Measurements from ENCODE around the gene UBE4A. TPM values are rescaled to one million over a fixed set of nuclear protein-coding genes. Genes with fewer than 3 reads are reported as not detected.
"Not testable (repeated sequence)": the region's sequence is repeated elsewhere in the genome, so short reads cannot be mapped to it uniquely, and the experiment has no call there.

UBE4A gene
- total RNA-seq, 1 experiment from 2014 or later, result 57.9 TPM

DNA sequence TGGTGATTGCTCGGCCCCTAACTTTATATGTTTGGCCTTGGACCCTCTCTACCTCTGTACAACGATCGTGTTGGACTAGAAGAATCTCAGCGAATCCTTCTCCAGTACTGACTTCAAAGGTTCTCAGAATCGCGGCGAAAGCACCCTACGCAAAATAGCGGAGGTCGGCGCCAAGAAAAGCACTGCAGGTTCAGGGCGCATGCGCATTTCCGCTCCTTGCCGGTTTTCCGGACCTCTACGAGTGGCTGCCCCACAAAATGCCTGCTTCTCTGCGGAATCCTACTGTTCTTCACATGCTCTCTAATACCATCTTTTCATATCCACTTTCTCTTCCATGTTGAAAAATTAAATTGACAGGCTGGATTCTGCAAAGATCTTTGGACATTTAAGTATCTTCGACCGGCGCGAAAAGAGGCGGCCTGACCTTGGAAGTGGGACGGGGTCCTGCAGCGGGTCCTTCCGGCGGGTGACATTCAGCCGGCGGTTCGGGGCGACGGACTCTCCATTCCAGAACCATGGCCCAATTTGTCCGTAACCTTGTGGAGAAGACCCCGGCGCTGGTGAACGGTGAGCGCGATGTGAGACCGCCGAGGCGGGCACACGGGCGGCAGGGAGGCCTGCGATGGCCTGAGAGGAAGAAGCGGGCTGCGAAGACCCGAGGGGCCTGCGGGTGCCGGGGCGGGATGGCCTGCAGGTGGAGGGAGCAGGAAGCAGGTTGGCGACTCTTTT, 41.9 kb downstream of the UBE4A start, which contains the start of gene ATP5MG:
Gene ATP5MG, plus strand, starts transcription at position 456 of the 729 bp plus-strand sequence. Its CDS starts 60 bp downstream, at position 516.
- Histone ChIP-seq H3K27me3 (ENCODE audit: control insufficient read depth, insufficient read depth, low read length) (no peaks in the 10 kb centered on the region), H3K9me3 (ENCODE audit: control insufficient read depth, insufficient read depth, low read depth, low read length) (no peaks in the 10 kb centered on the region), H3K4me1 (ENCODE audit: control insufficient read depth, insufficient read depth, low read length) (peaks cover 33% of the 10 kb centered on the region), H3K27ac (ENCODE audit: low read length) (peak within 1 kb of the TSS; percentile 97), H3K36me3 (ENCODE audit: control insufficient read depth, insufficient read depth, low read length) (peaks cover 23% of the 10 kb centered on the region), H3K4me3 (ENCODE audit: low read depth in 2 of 2, low read length in 2 of 2) (peak within 1 kb of the TSS; percentile 62 to 97)
- CTCF ChIA-PET, result no interaction called here
- BruUV-seq (replicated peaks), result no TSS peak
- intact Hi-C loops (cut with micrococcal nuclease; ENCODE audit: unreplicated experiment) (loop anchor here (1.0 kb wide), 1 partner anchor 87 kb away; no protein-coding TSS in a partner anchor), in situ Hi-C loops (cut with HindIII; ENCODE audit: low pct_unique_long_range_greater_than_20kb, low sequenced_read_pairs) (no loop called here)
- ATAC-seq (peak; percentile 87), DNase-seq (ENCODE audit: low read depth, low spot score) (peak; percentile 97)
- POLR2A ChIA-PET, result no interaction called here
- TF ChIP-seq, protein P1, sequence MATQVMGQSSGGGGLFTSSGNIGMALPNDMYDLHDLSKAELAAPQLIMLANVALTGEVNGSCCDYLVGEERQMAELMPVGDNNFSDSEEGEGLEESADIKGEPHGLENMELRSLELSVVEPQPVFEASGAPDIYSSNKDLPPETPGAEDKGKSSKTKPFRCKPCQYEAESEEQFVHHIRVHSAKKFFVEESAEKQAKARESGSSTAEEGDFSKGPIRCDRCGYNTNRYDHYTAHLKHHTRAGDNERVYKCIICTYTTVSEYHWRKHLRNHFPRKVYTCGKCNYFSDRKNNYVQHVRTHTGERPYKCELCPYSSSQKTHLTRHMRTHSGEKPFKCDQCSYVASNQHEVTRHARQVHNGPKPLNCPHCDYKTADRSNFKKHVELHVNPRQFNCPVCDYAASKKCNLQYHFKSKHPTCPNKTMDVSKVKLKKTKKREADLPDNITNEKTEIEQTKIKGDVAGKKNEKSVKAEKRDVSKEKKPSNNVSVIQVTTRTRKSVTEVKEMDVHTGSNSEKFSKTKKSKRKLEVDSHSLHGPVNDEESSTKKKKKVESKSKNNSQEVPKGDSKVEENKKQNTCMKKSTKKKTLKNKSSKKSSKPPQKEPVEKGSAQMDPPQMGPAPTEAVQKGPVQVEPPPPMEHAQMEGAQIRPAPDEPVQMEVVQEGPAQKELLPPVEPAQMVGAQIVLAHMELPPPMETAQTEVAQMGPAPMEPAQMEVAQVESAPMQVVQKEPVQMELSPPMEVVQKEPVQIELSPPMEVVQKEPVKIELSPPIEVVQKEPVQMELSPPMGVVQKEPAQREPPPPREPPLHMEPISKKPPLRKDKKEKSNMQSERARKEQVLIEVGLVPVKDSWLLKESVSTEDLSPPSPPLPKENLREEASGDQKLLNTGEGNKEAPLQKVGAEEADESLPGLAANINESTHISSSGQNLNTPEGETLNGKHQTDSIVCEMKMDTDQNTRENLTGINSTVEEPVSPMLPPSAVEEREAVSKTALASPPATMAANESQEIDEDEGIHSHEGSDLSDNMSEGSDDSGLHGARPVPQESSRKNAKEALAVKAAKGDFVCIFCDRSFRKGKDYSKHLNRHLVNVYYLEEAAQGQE (IDR thresholded peaks at IDR 0.05; ENCODE audit: insufficient read depth in 1 of 2, low read depth in 2 of 2, low read length in 1 of 2), result no peak
- TF ChIP-seq POLR2AphosphoS5 (IDR thresholded peaks at IDR 0.05; ENCODE audit: low read depth, low read length), result peak; percentile 86
- TF ChIP-seq TCF7L2 (IDR thresholded peaks at IDR 0.05; ENCODE audit: low read depth, low read length), result peak; percentile 96
- TF ChIP-seq, protein P2, sequence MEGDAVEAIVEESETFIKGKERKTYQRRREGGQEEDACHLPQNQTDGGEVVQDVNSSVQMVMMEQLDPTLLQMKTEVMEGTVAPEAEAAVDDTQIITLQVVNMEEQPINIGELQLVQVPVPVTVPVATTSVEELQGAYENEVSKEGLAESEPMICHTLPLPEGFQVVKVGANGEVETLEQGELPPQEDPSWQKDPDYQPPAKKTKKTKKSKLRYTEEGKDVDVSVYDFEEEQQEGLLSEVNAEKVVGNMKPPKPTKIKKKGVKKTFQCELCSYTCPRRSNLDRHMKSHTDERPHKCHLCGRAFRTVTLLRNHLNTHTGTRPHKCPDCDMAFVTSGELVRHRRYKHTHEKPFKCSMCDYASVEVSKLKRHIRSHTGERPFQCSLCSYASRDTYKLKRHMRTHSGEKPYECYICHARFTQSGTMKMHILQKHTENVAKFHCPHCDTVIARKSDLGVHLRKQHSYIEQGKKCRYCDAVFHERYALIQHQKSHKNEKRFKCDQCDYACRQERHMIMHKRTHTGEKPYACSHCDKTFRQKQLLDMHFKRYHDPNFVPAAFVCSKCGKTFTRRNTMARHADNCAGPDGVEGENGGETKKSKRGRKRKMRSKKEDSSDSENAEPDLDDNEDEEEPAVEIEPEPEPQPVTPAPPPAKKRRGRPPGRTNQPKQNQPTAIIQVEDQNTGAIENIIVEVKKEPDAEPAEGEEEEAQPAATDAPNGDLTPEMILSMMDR (IDR thresholded peaks at IDR 0.05), result no peak
- TF ChIP-seq SIN3A (IDR thresholded peaks at IDR 0.05; ENCODE audit: borderline replicate concordance, insufficient read depth, low read depth, low read length), result 0 out of 2 replicates have a peak, but pooled peaks have one; percentile 33

DNA sequence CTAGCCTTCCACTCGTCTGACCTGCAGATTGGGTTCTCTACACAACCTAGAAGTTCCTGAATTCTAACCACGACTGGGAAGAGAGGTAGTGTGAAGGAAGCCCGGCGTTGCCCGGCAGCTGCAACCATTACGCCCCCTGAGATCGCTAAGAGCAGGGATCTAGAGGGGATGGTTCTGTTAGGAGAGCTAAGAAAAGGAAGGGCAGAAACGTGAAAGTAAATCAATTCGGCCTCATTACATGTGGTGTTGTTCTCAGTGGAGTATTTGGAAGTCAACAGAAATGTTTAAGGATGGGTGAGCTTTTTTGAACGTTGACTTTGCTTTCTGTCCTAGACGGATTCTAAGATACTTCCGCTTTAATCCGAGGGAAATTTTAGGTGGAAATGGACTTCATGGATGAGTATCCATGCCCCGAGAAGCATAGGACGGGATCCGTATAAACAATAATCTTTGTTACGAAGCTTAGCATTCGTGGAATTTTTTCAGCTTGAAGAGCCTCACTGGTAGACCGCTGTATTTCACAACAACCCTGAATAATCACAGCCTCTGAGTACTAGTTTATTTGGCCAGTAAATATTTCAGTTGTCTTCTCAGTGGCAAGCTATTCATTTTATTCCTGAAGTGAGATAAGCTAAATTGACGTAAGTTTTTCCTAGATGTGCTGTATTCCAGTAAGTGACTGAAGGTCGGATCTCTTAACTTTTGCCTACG, 42.6 kb downstream of the UBE4A start:
- CTCF ChIA-PET, result no interaction called here

DNA sequence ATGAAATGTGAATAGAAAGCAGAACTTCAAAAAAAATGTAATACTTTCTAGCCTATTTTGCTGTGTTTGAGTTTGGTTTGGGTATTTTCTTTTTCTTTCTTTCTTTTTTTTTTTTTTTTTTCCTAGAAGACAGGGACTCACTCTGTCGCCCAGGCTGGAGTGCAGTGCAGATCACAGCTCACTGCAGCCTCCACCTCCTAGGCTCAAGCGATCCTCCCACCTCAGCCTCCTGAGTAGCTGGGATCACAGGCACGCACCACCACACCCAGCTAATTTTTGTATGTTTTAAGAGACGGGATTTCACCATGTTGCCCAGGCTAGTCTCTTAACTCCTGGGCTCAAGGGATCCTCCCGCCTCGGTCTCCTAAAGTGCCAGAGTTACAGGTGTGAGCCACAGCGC, 43.2 kb downstream of the UBE4A start:
- H3K27me3 ChIP-seq (ENCODE audit: control insufficient read depth, insufficient read depth, low read length); DNase-seq (ENCODE audit: low read depth, low spot score); BruUV-seq (replicated peaks); ATAC-seq; in situ Hi-C loops (cut with HindIII; ENCODE audit: low pct_unique_long_range_greater_than_20kb, low sequenced_read_pairs); H3K9me3 ChIP-seq (ENCODE audit: control insufficient read depth, insufficient read depth, low read depth, low read length); intact Hi-C loops (cut with micrococcal nuclease; ENCODE audit: unreplicated experiment): not testable (repeated sequence)
- ChIA-PET CTCF (interaction anchor here (0.6 kb wide), 1 partner anchor 17 kb away, joined by 9 read pairs; no protein-coding TSS in a partner anchor), POLR2A (interaction anchor here (0.5 to 0.7 kb wide), 4 partner anchors 32 to 257 kb away, joined by 3 to 7 read pairs (median 4); no protein-coding TSS in a partner anchor)
- Histone ChIP-seq H3K27ac (ENCODE audit: low read length) (peak overlapping the region; percentile 97), H3K4me1 (ENCODE audit: control insufficient read depth, insufficient read depth, low read length) (peaks cover 40% of the 10 kb centered on the region), H3K4me3 (ENCODE audit: low read depth in 2 of 2, low read length in 2 of 2) (peak overlapping the region; percentile 62 to 97), H3K36me3 (ENCODE audit: control insufficient read depth, insufficient read depth, low read length) (peaks cover 31% of the 10 kb centered on the region)

More for the DNA sequence above, 42.6 kb downstream of the UBE4A start:
- TF ChIP-seq TCF7L2 (IDR thresholded peaks at IDR 0.05; ENCODE audit: low read depth, low read length) (no peak), SIN3A (IDR thresholded peaks at IDR 0.05; ENCODE audit: borderline replicate concordance, insufficient read depth, low read depth, low read length) (0 out of 2 replicates have a peak, but pooled peaks have one; percentile 38)
- TSS peak; percentile 80 for BruUV-seq (replicated peaks)
- ATAC-seq (peak; percentile 49; the same call in 1 of the 2 replicates), DNase-seq (ENCODE audit: low read depth, low spot score) (no peak)
- Histone ChIP-seq H3K27me3 (ENCODE audit: control insufficient read depth, insufficient read depth, low read length) (no peaks in the 10 kb centered on the region), H3K36me3 (ENCODE audit: control insufficient read depth, insufficient read depth, low read length) (peaks cover 27% of the 10 kb centered on the region), H3K27ac (ENCODE audit: low read length) (peak overlapping the region; percentile 97), H3K4me3 (ENCODE audit: low read depth in 2 of 2, low read length in 2 of 2) (peak overlapping the region; percentile 62 to 97), H3K4me1 (ENCODE audit: control insufficient read depth, insufficient read depth, low read length) (peaks cover 40% of the 10 kb centered on the region), H3K9me3 (ENCODE audit: control insufficient read depth, insufficient read depth, low read depth, low read length) (no peaks in the 10 kb centered on the region)
- in situ Hi-C loops (cut with HindIII; ENCODE audit: low pct_unique_long_range_greater_than_20kb, low sequenced_read_pairs), result no loop called here
- POLR2A ChIA-PET, result interaction anchor here (0.5 to 0.7 kb wide), 3 partner anchors 10 to 163 kb away, joined by 3 to 7 read pairs (median 4); no protein-coding TSS in a partner anchor
- intact Hi-C loops (cut with micrococcal nuclease; ENCODE audit: unreplicated experiment), result loop anchor here (1.0 kb wide), 1 partner anchor 86 kb away; no protein-coding TSS in a partner anchor

Measured in Panc1 (cell line).